Esophagus muscularis mucosa (tissue), 3 donors: Measurements from ENCODE around the gene DOCK8.

Experiments
- CTCF ChIP-seq, 3 experiments: fragments of 200-600 bp in 2 of 3; fragments of 450-650 bp in 1 of 3; sonication (generic) in 2 of 3; IDR thresholded peaks; one replicate each; pipeline ENCODE4 v1.5.1; 2017 to 2019; ENCODE audit warnings: antibody characterized with exemption in 3 of 3, mild to moderate bottlenecking in 2 of 3, moderate library complexity in 1 of 3
- POLR2A ChIP-seq: fragments of 450-650 bp; IDR thresholded peaks from one replicate; pipeline ENCODE4 v1.6.1; 2017; ENCODE audit warnings: antibody characterized with exemption, moderate library complexity, mild to moderate bottlenecking, low read depth
- POLR2AphosphoS5 ChIP-seq, 2 donors: sonication (generic); formaldehyde crosslinking; IDR thresholded peaks; one replicate each; pipeline ENCODE4 v1.6.1; 2017; ENCODE audit warnings: antibody characterized with exemption in 2 of 2

GRCh38 chr9:405341-405740, 190.7 kb downstream of the DOCK8 start:
- TF ChIP-seq POLR2AphosphoS5 (IDR thresholded peaks at IDR 0.05) (no peak), CTCF (IDR thresholded peaks at IDR 0.05) (no peak), POLR2A (no peak)
